WTC11 (cell line): ENCODE results near the gene BDP1.

Experiments used
- CREM ChIP-seq: sonication (generic); formaldehyde crosslinking; IDR thresholded peaks from 2 replicates; pipeline ENCODE4 v1.8.1; 2022; ENCODE audit warnings: mild to moderate bottlenecking, missing genetic modification reagents, moderate library complexity
- CTCF ChIP-seq: fragments of 200-600 bp; IDR thresholded peaks from 2 replicates; pipeline ENCODE4 v1.8.0; 2022; ENCODE audit warnings: antibody characterized with exemption
- ZNF138 ChIP-seq: sonication (generic); formaldehyde crosslinking; conservative IDR thresholded peaks from 2 replicates; pipeline ENCODE4 v1.8.1; 2022; ENCODE audit warnings: mild to moderate bottlenecking, moderate library complexity, missing genetic modification reagents

- TF ChIP-seq CTCF = no peak
- TF ChIP-seq CREM (CRISPR knock-in tag) = no peak
- TF ChIP-seq ZNF138 (CRISPR knock-in tag) = no peak
Measured at GRCh38 chr5:71587766-71588532, 132.5 kb downstream of the BDP1 start.
